CD4-positive, alpha-beta T cell treated with Interleukin-1 beta for 1 hour (primary cell): ENCODE measurements around the gene MAL.
A peak's percentile ranks its signal among the peaks of the same experiment; 100 is the strongest.

Source experiments
- DNase-seq, 2 donors: peaks; one replicate each; pipeline ENCODE4 v3.0.0-alpha.2; 2020 to 2022

Gene MAL

DNA sequence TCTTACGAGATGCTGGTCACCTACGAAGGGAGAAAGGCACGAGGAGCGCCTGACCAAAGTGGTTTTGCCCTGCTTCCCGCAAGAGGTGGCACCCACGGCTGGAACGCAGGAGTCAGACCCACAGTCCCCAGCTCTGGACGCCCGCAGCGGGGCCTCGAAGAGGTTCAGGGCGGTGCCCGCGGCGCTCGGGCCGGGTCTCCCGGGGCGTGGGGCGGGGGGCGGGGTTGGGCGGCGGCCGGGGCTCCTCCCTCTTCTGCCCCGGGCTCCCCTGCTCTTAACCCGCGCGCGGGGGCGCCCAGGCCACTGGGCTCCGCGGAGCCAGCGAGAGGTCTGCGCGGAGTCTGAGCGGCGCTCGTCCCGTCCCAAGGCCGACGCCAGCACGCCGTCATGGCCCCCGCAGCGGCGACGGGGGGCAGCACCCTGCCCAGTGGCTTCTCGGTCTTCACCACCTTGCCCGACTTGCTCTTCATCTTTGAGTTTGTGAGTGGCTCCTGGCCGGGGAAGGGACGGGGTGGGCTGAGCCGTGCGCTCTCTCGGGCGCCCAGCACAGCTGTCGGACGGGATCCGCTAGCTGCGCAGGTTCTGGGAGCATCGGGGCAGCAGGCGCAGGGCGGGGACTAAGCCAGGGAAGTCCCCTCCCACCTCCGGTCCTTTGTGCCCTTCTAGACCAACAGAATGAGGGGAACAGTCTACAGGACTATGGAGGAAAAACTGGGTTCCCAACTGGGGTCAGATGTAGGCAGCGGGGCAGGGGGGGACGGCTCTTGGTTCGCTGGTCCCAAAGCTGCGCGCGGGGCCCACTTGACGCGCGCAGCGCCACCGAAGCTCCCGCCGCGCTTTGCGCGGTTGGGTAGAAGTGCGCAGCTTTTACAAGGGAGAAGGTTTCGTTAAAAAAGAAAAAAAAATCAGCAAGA is at the start of gene MAL:
Gene MAL, plus strand, starts transcription at position 303 of the 914 bp plus-strand sequence. Its CDS starts 85 bp downstream, at position 388.
- peak; percentile 39 to 61 for DNase-seq

DNA sequence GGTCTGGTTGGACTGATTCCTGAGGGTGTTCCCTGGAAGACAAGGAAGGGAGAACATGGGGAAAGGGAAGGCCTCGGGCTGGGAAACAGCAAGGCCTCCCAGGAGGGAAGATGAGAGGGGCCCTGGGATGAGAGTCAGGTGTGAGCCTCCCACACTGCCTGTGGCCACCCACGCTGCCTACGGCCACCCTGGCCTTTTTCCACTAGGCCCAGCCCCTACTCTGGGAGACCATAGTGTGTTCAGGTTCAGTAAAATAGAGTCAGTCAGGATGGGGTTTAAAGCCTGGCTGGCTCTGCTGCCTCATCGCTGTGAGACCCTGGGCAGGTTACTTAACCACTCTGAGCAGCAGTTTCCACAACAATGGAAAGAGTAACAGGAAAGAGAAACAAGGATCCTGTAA is 47.7 kb upstream of the MAL start:
- DNase-seq: no peak

DNA sequence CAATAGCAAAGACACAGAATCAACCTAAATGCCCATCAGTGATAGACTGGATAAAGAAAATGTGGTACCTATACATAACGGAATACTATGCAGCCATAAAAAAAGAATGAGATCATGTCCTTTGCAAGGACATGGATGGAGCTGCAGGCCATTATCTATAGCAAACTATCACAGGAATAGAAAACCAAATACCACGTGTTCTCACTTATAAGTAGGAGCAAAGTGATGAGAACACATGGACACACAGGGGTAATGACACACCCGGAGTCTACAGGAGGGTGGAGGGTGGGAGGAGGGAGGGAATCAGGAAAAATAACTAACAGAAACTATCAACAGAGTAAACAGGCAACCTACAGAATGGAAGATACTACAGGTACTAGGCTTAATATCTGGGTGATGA is 46.6 kb upstream of the MAL start:
- no peak for DNase-seq

DNA sequence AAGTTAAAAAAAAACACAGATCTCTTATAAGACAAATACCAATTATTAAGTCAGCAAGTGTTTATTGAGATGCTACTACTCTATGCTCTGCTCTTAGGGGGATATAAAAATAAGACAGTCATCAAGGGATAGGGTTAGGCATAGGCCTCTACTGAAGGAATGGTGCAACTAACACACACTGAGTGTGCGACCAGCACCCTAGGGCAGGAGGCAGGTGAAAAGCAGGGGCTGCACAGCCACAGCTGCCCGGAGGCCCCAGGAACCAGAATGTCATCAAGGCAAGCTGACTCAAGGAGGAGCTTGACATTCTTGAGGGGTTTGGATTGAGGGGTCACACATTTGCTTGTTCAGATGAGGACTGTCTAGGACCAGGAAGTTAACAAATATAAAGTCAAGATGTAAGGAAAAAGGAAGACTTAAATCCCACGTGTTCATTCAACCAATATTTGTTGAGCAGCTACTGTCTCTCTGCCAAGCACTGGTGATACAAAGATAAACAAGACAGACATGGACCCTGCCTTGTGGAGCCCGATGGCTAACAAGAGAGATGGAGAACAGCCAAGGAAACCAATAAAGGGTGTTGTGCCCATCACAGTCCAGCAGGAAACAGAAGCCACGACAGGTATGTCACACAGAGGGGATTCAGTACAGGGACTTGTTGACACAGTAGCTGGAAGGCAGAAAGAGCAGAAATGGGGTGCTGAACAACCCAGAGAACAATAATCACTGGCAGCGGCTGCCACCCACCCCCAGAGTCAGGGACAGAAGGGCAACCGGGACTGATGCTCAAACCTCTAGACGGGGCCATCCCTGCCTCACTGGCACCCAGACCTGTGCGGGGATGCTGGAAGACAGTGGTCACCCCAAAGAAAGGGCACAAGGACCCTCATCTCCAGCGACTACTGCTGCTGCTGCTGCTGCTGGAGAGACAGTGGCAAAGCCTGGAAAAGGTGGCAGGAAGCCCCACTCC is 45.8 kb upstream of the MAL start:
- DNase-seq: no peak

DNA sequence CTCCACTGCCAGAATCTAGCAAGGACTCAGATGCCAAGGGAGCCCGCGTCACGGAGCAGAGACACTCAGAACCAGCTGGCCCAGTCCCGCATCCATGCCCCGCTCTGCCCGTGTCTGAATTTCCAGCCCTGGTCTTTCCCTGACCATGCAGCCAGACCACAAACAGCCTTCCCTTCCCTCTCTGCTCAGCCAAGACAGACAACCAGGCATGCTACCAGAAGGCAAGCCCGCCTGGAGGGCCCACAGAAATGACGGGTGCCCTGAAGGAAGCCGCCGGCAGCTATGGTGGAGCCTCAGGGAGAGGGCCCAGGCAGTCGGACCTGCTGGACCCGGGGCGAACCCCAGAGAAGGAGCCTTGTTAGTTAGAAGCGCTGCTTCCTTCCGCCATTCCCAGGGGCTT is 45.1 kb upstream of the MAL start:
- no peak for DNase-seq

DNA sequence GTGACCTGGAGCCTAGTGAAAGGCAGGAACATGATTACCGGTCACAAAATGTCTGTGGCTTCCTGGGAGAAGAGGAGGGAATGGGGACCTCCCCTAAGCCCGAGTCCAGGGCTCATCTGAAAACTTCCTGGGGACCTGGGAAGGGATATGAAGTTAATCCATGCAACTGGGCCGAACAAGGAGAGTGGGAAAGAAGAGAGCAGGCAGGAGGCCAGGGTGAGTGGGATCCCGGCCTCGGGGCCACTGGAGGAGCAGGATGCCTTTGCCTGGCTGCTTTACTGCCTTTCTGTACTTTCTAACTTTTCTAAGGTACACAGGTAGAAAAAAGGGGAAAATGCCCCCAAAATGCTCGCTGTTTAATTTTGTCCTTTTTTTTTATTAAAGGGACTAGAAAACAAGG is 43.4 kb upstream of the MAL start:
- no peak for DNase-seq

DNA sequence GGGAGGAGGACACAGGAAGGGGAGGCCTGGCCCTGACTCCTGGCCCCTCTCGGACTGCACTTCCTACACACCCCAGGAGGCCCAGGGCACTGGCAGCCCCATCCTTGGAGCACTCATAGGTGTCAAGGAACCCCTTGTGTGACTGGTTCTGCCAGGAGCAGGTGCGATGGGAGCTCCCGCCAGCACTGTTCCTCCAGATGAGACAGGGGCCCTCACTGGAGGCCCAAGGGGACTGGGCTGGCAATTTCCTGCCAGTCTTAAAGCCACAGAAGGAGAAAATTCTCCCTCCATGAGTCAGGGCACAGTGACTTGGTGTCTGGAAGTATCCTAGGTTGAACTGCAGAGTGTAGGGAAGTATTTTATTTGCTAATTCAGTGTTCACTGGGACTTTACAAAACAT is 42.8 kb upstream of the MAL start:
- no peak for DNase-seq

DNA sequence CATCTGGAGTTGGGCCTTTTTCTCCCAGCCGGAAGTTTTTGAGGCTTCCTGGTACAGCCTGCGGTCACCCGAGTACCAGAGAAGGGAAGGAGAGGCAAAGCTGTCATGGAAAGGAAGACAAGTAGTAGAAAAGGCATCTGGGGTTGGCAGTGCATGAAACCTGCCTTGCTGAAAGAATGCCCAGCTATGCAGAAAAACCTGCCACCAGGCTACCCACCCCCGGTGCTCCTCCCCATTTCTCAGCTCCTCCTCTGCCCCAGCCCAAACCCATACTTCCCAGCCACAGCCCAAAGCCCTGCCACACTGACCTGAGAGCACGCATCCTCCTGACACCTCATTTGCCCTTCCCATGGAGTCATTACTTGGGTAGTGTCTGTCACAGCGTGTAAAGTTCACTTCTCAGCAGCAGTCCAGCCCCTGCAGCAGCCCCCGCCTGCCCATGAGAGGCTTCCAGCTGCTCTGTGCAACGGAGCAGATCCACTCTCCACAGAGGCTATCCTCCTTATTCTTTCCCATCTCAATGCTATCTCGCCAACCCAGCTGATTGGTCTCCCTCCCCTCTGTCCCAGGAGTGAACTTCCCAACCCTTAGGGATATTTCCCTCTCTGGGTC is 40.4 kb upstream of the MAL start:
- DNase-seq: no peak

DNA sequence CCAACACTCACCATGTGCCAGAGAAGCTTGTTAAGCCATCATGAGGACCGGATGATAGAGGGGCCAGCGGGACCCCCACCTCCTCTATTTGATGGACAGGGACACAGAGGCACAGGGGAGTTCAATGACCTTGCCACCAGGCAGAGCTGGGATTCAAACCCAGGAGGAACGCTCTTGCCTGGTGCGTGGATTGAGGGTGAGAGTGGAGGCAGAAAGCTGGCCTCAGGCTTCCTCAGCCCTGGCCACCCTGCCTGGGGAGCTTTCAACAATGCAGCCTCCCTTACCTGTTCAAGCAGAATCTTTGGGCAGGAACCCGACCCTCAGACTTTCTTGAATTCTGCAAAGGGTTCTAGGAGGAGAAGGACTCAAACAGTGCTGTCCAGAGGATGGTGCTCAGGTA is 39.9 kb upstream of the MAL start:
- no peak for DNase-seq

DNA sequence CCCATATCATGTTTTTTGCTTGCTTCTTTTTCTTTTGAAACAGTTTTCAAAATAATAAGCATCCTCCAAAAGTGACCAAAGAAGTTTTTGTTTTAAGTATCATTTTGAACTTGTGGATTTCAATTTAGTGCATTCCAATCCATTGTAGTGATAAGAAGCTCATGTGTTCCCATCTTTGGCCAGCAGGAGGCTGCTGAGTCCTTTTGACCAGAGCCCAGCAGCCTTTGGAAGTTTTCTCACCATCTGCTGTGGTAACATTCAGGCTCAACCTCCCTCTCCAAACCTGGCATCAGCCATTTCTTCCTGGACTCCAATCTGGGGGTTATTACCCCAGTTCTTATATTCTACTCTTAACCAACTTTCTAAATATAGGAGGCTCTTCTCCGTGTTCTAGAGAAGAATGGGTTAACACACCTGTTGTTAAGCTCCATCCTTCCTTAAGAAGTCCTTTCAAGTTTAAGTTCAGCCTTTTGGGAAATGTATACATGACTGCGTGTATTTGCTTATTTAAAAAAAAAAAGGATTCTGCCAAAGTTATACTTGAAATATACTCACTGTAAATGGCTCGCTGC is 39.0 kb upstream of the MAL start:
- peak; percentile 11 to 37 for DNase-seq

DNA sequence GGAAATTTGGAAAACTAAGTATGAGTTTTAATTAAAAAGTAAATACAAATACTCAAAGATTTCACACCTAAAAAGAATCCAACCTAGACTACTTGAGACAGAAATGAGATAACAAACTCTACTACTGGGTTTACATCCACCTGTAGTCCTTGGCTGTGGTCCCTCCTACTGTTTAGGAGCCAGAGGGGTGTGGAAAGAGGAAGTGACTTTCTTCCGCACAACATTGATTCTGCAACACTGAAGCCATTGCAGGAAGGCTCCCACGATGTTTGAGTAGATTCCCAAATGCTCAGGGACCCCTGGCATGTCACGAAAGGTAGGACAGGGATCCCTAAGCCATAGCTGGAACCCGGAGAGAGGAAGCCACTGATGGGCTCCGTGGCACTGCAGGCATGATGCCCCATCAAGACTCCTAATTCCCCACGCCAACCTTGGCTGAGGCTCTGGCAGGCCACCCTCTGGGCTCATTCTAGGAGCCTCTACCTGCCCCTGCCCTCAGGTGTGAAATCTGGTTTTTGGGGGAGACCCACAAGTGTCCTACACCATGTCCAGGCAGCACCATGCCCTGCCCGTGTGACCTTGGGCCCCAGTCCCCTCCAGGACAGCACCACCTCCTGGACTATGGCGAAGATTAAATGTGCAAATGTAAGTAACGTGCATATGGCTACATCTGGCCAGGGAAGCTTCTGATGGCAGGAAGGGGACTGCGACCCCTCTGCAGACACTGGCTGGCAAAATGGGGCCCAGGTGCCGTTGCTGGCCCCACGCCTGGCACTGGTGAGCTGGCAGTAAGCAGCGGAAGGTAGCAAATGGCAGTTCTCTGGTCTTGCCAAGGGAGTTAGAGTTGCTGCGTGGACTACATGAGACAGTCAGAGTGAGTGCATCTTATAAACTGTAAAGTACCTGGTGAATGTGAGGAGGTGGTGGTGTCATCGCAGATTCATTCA is 38.2 kb upstream of the MAL start:
- DNase-seq: no peak

DNA sequence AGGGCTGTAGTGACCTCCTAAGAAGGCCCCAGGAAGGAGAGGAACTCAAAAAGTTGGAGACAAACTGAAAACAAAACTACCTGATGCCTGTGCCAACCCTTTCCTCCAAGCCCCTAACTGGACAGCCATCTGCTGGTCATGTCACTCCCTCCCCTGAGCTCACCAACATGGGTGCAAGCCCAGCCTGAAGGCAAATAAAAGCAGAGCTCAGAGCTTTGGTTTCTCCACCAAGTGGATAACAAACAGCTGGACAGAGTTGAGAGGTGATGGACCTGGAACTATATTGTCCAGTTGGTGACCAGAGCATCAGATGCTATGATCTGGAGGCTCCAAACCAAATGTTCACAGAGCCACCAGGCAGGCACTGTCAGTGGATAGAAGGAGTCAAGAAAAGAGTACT is 34.6 kb upstream of the MAL start:
- no peak for DNase-seq

DNA sequence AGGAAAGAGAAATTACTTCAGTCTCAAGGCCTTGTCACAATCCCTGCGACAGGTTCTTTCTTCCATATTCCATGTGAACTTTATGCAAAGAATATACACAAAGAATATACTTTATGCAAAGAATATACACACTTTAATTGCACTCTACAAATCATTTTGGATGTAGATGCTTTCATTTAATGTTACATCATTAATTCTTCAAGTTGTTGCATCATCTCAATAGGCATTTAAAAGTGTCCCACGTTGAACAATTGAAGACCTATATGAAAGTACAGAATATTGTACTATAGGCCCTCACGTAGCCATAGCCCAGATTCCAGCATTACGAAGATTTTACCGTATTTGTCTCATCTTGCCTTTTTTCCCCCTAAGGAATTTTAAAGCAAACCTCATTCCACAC is 33.1 kb upstream of the MAL start:
- no peak for DNase-seq

DNA sequence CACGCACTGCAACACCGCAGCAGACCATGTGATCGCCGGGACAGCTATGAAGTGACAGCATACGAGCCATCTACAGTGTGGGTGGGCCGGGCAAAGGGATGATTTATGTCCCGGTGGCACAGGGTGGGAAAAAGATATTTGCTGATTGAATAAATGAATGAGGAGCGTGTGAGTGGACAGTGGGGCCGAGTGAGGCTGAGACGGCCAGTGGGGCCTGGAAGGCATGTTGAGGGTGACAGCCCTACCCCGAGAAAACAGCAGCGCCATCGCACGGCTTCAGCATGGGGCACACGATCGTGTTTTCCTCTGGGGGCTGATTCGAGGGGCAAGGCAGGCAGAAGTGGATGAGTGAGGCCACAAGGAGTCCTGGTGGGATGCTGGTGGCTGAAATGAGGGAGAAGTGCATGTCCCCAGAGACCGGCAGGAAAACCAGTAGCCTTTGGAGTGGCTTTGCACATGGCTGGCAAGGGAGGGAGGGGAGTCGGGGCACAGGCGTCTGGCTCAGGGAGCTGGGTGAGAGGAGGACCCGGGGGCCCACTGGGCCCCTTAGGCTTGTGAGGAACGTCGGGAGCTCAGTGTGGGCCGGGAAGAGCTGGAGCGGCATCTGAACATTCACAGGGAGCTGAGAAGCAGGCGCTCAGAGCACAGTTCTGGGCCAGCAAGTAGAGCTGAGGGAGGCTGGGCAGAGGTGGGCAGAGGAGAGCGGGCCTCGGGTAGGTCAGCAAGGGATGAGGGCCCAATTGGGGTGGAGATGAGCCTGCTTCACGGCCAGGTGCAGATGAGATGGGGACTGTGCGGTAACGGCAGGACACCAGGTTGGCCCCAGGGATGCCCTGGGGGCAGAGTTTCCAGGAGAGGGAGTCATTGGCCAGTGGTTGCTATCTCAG is 32.1 kb upstream of the MAL start:
- DNase-seq: no peak

DNA sequence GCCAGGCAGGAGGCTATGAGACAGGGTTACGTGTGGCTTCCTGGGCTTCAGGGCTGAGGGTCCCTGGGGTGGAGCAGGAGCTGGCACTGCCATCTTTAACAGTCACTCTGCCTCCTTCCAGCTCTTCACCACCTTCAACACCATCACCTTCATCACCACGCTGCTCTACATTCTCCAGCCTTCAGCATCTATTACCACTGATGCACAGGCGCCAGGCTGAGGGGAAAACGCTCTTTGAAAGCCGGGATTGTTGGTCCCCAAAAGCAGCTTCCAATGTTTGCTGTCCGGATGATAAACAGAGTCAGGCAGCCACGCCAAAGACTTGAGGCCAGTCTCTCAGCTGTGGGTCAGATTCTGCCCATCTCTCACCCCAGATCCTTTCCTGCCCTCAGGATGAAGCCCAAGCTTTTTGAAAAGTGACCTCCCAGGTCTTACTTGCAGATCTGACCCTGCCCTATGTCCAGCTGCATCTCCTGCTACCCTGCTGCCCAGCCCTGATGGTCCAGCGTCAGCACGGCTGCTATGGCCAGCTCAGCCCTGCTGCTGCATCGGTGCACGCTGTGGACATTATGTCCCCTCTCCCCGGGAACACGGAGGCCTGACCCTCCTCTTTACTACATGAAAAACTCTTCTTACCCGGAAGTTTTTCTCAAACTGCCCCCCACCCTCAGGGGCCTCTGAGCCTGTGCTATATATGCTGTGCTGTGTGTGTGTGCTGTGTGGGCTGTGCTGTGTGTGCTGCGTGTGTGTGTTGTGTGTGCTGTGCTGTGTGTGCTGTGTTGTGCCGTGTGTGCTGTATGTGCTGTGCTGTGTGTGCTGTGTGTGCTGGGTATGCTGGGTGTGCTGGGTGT is 31.2 kb upstream of the MAL start:
- DNase-seq: no peak

DNA sequence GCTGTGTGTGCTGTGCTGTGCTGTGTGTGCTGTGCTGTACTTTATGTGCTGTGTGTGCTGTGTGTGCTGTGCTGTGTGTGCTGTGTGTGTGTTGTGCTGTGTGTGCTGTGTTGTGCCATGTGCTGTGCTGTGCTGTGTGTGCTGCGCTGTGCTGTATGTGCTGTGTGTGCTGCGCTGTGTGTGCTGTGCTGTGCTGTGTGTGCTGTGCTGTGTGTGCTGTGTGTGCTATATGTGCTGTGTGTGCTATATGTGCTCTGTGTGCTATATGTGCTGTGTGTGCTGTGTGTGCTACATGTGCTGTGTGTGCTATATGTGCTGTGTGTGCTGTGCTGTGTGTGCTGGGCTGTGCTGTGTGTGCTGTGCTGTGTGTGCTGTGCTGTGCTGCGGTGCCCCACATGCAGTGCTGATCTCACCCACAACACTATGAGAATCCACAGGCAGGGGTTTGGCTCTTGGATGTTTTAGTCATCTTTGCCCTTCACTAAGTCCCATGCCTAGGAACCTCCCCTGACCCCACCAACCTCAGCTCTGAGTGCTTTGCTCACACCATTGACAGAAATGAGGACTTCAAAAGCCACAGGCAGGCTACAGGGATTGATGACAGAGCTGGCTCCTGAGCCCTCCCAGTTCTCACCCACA is 30.5 kb upstream of the MAL start:
- no peak for DNase-seq

DNA sequence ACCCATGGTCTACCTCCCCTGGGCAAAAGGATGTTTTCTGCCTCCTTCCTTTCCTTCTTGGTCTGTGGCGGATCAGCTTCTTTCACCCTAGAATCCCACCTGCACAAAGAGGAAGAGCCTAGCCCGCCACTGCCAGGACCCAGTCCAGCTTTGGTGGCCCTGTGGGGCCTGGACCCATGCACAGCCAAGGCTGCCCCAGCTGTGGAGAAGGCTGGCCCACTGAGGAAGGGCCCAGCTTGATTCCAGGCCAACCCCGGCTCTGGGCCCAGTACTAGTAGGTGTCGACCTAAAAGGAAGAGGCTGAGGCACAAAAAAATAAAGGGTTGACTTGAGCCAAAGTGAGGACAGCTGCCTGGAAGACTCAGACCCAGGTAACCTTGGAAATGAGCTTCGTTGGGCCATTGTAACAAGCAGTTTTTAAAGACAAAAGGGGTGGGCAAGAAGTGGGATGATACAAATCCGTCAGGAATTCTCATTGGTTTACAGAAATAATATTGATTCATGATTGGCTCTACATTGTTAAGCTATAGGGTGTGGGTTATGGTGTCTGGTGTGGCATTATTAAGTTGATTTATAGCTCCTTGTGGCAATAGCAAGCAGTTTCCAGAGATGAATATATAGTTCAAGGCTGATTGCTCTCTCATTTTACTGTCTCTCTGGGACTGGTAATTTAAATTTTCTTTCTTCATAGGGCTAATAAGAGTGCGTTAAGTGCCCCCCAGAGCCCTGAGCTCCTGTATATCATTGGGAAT is 29.8 kb upstream of the MAL start:
- DNase-seq: no peak
